ENCODE results near the gene DPP3.
"Not testable (repeated sequence)": the region's sequence is repeated elsewhere in the genome, so short reads cannot be mapped to it uniquely, and the experiment has no call there.

DPP3 gene

DNA sequence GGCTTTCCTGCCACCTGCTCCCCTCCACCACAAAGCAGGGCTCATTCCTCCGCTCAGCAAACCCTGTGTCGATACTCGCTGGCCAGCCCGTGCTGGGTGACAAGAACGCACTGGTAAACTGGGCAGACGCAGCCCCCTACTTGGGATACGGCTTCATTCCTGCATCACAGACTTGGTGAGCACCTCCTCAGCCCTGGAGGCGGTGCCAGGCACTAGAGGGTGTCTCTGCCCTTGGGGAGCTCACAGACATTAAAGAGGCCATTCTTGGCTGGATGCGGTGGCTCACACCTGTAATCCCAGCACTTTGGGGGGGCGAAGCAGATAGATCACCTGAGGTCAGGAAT, 59.6 kb downstream of the DPP3 start:
- DNase-seq, result no peak

DNA sequence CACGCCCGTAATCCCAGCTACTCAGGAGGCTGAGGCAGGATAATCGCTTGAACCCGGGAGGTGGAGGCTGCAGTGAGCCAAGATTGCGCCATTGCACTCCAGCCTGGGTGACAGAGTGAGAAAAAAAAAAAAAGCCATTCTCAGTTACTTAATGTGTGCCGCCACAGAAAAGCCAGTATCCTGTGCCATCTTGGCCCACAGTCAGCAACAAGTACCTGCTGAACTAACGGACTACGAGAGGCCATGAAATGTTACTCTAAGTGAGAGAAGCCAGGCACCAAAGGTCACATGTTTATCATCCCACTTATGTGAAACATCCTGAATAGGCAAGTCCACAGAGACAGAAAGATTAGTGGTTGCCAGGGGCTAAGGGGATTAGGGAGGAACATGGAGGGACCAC, 60.4 kb downstream of the DPP3 start:
- DNase-seq, result not testable (repeated sequence)

DNA sequence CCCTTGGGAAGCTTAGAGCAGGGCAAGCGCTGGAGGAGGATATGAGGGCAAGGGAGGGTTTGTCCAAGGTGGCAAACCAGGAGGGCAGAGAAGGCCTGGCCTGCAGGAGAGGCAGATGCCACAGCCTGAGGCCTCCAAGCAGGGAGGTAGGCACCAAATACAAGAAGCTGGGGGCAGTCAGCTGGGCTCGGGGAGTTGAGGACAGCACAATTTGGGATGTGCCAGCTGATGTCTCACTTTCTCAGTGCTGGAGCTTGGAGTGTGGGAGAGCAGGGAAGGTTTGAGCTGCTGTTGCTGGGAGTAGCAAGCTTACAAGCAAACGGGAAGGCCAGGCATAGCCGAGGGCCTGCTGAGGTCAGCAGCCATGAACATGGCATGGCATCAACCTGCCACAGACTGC, 61.7 kb downstream of the DPP3 start:
- DNase-seq, result no peak

DNA sequence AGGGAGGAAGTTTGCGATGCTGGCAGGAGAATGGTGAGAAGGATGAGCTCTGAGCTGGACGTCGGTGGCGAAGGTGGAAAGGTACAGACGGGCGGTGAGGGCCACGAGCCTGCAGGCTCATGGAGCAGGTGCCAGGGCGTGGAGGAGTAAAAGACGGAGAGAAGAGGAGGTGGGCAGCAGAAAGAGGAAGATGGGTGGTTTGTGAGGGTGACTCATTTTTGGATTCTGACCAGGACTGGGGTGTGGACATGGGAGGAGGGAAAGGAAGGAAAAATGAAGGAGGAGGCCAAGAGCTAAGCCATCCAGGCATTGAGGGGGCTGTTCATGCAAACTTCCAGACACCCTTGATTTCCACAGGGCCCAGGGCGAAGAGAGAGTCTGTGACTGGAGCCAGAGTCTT, 62.1 kb downstream of the DPP3 start:
- DNase-seq, result no peak

DNA sequence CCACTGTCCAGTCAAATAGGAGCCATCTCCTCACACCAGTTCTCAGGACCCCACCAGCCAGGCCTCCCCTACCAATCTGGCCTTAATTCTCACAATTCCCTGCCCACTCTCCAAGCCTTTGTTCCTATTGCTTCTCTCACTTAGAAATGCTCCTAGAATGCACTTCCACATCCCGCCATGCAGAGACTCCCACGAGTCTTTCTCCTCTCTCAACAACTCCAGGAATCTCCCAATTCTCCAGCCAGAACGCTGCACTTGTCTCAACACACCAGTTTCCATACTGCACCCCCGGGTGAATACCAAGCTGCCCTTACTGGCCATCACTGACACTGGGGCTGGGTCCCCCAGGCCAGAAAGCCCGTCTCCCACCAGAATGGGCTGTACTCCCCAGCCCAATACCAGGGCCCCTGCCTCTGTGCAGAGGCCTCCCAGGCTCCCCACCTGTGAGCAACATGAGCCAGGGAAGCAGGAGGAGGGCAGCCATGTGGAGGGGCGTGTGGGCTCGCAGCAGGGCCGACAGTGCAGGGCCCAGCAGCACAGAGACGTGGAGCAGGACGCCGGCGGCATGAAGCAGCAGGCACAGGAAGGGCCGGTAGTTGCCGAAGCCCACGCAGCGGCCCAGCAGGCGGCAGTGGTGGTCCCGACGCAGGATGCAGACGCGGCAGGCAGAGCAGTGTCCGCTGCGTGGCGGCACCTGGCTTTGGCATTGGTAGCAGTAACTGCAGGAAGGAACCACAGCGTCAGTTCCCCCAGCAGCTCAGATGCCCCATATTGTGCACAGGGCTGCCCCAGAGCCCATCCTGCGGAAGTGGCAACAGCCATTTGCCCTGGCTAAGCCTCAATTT, 63.3 kb downstream of the DPP3 start:
- no peak for DNase-seq

DNA sequence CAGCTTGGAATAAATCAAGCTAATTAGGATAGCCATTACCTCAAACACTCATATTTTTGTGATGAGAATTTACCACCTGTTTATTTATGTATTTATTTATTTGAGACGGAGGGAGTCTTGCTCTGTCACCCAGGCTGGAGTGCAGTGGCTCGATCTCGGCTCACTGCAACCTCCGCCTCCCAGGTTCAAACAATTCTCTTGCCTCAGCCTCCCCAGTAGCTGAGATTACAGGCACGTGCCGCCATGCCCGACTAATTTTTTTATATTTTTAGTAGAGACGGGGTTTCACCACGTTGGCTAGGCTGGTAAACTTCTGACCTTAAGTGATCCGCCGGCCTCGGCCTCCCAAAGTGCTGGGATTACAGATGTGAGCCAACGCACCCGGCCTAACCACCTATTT, 64.7 kb downstream of the DPP3 start:
- DNase-seq, result not testable (repeated sequence)

DNA sequence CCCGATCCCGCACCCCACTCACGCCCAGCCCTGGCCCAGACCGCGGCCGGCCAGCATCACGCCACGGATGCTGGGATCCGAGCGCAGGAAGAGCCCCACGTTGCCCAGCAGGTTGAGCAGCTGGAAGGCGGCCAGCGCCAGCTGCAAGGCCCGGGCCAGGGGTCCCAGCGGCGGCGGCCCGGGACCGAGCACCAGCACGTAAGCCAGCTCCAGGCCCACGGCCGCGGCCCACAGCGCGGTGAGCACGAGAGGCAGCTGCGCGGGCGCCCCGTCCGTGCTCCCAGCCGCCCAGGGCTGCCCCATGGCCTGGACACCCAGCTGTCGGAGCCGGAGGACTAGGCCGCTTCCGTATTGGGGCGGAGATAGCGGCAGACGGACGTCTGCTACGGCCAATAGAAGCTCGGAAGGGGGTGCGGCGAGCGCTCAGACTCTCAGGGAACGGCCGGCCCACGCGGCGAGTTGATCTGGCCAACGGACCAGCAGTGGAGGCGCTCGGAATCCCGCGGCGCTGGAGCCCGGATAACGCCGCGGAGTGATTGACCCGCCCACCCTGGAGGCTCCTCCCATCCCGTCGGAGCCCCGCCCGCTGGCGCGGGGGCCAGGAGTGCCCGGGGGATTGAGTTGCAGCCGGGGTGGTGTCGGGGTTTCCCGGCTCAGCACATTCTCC, 65.6 kb downstream of the DPP3 start, which contains the start of gene ZDHHC24:
Gene ZDHHC24, minus strand, starts transcription at position 348 of the 667 bp plus-strand sequence. Its CDS starts 45 bp downstream, at position 303.
- peak; percentile 97 for DNase-seq

DNA sequence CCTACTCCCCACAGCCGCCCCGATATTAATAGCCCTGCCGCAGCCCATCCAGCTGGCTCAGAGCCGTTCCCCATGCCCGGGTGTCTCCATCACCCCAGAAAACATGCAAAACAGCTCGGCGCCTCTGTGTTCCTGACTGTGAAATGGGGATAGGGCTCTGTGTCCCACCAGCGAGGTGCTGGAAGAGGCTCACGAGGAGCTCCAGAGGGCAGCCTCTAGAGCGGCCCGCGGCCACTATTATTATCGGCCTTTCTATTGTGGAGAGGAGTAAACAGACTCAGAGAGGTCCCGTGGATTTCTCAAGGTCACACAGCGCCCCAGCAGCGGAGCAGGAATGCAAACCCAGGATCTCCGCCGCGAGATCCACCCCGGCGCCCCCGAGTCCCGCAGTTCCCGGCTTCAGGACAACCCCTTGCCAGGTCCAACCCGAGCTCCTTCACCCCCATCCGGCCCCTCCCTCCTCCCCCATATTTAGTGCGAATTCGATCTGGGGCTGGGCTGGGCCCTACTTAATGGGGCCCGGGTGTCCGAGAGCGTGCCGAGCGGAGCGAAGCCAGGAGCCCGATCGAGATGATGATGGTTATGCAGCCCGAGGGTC, 66.2 kb downstream of the DPP3 start, which contains the start of gene ACTN3:
Gene ACTN3, plus strand, starts transcription at position 536 of the 598 bp plus-strand sequence. Its CDS starts 35 bp downstream, at position 571.
- no peak for DNase-seq

DNA sequence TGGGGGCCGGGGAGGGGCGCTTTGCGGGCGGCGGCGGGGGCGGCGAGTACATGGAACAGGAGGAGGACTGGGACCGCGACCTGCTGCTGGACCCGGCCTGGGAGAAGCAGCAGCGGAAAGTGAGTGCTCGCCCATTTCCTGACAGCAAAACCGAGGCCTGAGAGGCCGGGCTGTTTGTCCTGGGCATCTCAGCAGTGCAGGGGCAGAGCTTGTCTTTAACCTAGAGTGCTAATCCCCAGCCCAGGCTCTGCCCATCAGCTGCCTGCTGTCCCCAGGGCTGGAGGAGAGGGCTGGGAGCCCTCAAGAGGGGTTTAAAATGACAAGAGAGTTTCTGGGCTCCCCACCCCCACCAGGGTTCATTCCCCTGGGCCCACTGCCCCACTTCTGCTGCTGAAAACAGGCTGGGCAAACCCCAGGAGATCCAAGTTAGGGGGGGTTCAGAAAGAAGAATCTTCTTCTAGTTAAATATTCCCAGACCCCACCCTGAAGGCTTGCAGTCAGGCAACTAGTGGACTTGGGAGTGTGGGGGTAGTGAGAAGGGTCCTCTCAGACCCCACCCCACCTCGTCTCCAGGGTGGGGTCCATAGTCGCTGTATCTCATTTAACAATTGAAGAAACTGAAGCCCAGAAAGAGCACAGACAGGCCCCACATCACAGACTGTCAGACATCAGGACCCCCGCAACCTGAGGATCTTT, 66.9 kb downstream of the DPP3 start:
- DNase-seq, result no peak

DNA sequence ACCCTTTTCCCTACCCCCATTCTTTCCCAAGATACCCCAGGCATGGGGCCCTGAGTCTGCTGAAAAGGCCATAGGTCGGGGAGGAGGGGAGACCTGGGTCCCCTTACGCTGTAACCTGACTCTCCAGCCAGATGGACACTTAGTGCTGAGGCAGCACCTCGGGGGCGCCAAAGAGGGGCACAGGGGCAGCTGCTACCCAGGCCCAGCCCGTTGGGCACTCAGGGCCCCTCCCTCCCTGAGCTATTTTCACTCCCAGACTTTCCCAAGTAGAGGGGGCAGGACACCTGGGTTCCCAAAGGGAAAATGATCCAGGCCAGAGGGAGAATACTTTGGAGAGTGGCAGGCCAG, 67.4 kb downstream of the DPP3 start:
- no peak for DNase-seq

DNA sequence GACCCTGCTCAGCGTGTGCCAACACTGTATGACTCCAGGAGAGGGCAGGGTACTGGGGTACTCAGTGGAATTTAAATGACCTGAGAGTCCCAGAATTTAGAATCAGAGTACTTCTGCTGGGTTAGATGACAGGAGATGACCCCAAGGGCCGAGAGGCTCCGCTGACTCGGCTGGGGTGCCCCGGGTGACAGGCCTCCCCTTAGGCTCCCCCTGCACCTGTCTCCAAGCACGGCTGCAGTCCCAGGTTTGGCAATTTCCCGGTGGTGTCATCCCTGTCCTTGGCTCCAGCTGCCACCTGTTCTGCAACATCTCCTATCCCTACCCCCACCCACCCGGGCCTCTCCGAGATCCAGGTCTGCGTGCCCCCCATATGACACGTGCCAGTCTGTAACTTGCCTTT, 67.8 kb downstream of the DPP3 start:
- no peak for DNase-seq

DNA sequence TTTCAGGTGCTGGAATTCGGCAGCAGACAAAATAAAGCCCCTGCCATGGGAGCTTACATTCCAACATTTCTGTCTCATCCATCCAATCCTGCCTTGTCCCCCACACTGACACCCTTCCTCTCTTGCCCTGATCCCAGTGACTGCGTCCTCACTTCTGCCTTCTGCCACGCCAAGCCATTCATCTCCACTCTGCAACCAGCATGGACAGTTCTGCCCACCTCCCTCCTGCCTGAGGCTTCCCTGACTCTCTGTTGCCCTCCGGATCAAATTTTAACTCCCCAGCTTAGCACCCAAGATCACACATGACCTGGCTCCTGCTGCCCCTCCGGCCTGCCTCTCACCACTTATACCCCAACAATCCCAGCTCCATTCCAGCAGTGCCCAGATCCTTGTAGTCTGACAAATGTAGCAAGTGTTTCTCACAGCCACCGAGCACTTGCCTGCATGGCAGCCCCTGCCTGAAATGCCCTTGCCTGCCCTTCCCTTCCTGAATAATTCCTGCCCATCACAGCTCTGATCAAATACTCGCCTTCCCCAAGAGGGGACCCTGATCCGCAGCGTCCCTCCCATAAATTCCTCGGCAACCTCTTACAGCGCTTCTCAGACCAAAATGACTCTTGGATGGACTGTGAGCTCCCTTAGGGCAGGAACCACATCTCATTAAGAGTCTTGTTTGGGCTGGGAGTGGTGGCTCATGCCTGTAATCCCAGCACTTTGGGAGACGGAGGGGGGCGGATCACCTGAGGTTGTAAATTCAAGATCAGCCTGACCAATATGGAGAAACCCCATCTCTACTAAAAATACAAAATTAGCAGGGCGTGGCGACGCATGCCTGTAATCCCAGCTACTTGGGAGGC, 68.8 kb downstream of the DPP3 start:
- no peak for DNase-seq

DNA sequence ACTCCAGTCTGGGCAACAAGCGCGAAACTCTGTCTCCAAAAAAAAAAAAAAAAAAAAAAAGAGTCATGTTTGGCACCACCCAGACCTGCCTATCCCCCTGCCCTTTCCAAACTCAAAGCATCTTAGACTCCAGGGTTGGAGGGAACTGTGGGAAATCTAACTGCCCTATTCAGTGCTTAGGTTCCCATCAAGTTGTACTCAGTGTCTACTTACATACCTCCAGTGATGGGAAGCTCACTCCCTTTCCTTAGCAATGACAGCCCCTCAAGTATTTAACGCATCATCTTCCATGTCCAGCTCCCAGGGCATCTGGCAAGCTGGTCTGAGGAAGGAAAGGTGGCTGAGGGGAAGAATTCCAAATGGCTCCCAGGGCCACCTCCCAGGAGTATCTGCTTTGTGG, 69.5 kb downstream of the DPP3 start:
- DNase-seq, result no peak

DNA sequence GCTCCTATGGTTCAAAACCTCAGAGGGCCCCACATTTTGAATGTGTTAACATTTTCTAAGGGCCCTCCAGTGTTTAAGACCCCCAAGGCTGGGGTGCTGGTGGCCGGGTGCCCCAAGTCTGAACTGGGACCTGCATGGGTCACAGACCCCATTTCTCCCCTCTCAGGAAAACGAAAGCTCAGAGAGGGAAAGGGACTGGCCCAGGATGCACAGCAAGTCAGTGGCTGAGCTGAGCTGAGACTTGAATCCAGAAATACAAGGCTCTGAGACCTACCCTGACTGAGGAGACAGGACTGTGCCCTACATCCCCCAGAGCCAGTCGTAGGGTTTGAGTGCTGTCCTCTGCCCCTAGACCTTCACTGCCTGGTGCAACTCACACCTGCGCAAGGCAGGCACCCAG, 70.7 kb downstream of the DPP3 start:
- no peak for DNase-seq

DNA sequence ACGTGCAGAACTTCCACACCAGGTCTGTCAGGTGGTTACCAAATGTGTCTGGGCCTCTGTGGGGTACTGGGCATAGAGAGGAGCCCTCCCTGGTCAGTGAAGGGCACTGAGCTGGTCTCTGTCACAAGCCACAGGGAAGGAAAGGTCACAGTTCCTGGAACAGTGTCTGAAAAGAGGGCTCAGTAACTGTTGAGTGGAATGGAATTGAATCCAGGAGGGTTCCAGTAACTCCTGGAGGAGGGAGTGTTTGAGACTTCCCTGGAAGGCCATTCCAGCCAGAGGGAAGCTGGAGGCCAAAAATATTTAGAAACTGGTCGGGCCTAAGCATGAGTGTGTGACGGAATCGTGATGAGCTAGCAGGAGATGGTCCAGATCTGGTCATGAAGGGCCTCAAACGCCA, 74.4 kb downstream of the DPP3 start:
- DNase-seq, result no peak

DNA sequence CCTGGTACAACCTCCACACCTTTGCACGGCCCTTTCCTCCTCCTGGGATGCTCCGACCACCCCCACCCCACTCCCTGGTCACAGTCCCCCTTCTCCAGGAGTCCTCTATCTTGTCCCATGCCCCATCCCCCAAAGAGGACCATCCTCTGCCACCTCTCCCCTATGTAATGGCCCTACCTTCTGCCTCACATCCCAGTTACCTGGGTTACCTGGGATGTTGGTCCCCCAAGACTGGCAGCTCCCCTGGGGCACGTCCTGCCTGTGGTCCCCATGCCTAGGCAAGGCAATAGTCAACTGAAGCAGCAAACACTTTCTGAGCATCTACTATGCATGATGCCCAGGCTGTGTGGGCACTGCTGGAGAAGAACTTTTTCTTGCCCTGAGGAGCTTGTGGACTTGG, 75.2 kb downstream of the DPP3 start:
- DNase-seq, result no peak

DNA sequence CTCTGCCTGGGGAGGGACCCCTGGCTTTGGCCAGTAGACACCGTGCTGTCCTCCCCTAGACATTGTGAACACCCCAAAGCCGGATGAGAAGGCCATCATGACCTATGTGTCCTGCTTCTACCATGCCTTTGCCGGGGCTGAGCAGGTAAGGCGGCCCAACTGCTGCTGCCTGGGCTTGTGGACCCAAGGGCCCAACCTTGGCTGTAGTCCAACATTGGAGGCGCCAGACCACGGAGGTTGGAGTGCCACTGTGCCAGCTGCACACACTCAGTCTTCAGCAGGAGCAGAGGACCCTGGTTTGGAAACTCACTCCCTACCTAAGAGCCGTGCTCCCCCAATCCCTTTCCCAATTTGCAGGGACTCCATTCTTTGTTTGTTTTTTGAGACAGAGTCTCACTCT, 75.9 kb downstream of the DPP3 start:
- DNase-seq, result no peak

DNA sequence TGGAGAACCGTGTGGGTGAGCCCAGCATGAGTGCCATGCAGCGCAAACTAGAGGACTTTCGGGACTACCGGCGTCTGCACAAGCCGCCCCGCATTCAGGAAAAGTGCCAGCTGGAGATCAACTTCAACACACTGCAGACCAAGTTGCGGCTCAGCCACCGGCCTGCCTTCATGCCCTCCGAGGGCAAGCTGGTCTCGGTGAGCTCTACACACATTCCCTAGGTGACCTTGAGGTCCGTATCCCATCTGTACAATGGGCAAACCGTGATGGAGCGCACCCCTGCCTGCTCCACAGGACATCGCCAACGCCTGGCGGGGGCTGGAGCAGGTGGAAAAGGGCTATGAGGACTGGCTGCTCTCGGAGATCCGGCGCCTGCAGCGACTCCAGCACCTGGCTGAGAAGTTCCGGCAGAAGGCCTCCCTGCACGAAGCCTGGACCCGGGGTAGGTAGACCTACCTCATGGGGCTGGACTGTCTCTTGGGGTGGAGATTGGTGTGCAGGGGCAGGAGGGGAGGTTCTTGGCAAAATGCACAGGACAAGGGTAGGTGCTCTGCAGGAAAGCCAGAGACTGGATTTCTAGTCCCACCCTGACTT, 77.6 kb downstream of the DPP3 start:
- DNase-seq, result no peak
